ENCODE measurements around the gene ENC1.
A peak's percentile ranks its signal among the peaks of the same experiment; 100 is the strongest.

The ENC1 gene

DNA sequence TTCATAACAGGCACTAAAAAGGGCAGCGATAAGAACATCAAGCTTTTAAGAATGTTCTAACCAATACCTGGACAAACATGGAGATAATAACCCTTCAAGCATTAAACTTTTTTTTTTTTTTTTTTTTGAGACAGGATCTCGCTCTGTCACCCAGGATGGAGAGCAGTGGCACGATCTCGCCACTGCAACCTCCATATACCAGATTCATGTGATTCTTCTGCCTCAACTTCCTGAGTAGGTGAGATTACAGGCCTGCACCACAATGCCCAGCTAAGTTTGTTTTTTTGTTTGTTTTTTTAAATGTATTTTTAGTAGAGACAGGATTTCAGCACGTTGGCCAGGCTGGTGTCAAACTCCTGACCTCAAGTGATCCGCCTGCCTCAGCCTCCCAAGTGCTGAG lies 14.7 kb upstream of the ENC1 start:
- TF ChIP-seq, protein P1, sequence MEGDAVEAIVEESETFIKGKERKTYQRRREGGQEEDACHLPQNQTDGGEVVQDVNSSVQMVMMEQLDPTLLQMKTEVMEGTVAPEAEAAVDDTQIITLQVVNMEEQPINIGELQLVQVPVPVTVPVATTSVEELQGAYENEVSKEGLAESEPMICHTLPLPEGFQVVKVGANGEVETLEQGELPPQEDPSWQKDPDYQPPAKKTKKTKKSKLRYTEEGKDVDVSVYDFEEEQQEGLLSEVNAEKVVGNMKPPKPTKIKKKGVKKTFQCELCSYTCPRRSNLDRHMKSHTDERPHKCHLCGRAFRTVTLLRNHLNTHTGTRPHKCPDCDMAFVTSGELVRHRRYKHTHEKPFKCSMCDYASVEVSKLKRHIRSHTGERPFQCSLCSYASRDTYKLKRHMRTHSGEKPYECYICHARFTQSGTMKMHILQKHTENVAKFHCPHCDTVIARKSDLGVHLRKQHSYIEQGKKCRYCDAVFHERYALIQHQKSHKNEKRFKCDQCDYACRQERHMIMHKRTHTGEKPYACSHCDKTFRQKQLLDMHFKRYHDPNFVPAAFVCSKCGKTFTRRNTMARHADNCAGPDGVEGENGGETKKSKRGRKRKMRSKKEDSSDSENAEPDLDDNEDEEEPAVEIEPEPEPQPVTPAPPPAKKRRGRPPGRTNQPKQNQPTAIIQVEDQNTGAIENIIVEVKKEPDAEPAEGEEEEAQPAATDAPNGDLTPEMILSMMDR (conservative IDR thresholded peaks at IDR 0.05; ENCODE audit: low read depth, low read length), result no peak
- H3K4me3 ChIP-seq (ENCODE audit: low read depth, low read length), result no peak overlapping the region

DNA sequence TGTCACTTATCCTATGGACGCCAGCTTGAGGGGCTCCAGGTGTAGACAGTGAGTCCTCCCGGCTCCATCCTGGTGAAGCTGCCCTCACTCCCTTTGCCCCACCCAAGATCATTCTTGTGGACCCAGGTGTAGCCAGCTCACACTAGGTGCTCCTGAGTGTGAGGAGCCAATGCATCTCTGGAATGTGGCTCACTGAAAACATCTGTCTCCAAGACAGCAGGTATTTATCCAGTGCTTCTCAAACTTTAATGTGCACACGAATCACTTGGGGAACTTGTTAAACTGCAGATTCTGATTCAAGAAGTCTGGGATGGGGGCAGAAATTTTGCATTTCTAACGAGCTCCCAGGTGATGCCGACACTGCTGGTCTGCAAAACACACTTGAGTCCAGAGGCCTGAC lies 13.5 kb upstream of the ENC1 start:
- no peak overlapping the region for H3K4me3 ChIP-seq (ENCODE audit: low read depth, low read length)
- TF ChIP-seq, protein P1 (conservative IDR thresholded peaks at IDR 0.05; ENCODE audit: low read depth, low read length), result no peak
- DNase-seq (ENCODE audit: low read depth), result no peak

More for the DNA sequence above, 14.7 kb upstream of the ENC1 start:
- DNase-seq (ENCODE audit: low read depth), result no peak

DNA sequence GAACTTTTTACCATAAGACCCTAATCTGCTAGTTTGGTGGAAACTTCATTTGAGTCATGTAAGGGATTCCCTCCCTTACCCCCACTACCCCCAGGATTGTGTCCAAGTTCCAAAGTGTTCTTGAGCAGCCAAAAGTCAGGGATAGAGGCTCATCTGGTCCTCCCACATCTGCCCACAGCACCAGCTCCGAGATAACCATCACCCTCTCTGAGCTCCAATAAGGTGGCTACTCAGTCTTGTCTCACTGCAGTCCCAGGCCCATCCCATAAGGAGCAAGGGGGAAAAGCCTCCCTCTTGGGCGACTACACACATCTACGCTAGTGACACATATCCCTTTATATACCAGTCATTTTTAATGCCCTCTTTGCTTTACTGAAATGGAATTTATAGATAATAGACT lies 12.0 kb upstream of the ENC1 start:
- TF ChIP-seq, protein P1 (conservative IDR thresholded peaks at IDR 0.05; ENCODE audit: low read depth, low read length), result no peak
- no peak for DNase-seq (ENCODE audit: low read depth)
- H3K4me3 ChIP-seq (ENCODE audit: low read depth, low read length), result no peak overlapping the region

- no peak overlapping the region for H3K4me3 ChIP-seq (ENCODE audit: low read depth, low read length)
These were observed 11.2 kb upstream of the ENC1 start for GRCh38 chr5:74651710-74652109.

GRCh38 chr5:74649421-74649973 lies 9.0 kb upstream of the ENC1 start:
- TF ChIP-seq, protein P1 (conservative IDR thresholded peaks at IDR 0.05; ENCODE audit: low read depth, low read length), result no peak

More at GRCh38 chr5:74651710-74652109, 11.2 kb upstream of the ENC1 start:
- TF ChIP-seq, protein P1 (conservative IDR thresholded peaks at IDR 0.05; ENCODE audit: low read depth, low read length), result no peak
- DNase-seq (ENCODE audit: low read depth), result no peak

DNA sequence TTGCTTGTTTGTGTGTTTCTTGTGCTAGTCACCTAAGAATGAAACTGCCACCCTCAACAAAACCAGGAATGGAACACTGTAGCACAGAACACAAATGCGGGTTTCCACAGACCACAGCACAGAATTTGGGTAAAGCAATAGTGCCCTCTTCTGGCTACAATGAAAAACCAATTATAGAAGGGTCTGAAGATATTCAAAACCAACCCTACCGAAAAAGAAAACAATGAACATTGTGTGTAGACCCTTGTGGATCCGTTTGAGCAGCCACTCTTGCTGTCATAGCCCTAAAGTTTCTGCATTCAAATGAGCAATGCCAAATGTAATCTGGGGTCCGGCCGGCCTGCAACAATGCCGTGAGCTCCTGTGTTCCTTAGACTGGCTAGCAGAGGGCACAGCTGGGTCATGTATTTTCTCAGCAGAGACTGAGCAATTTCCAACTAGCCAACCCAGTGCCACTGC lies 8.3 kb upstream of the ENC1 start:
- peak; percentile 80 for DNase-seq (ENCODE audit: low read depth)
- H3K4me3 ChIP-seq (ENCODE audit: low read depth, low read length), result peak overlapping the region; percentile 26
- TF ChIP-seq, protein P1 (conservative IDR thresholded peaks at IDR 0.05; ENCODE audit: low read depth, low read length), result peak; percentile 75

More at GRCh38 chr5:74649421-74649973, 9.0 kb upstream of the ENC1 start:
- H3K4me3 ChIP-seq (ENCODE audit: low read depth, low read length), result no peak overlapping the region
- DNase-seq (ENCODE audit: low read depth), result no peak

GRCh38 chr5:74647096-74647495 lies 6.6 kb upstream of the ENC1 start:
- no peak overlapping the region for H3K4me3 ChIP-seq (ENCODE audit: low read depth, low read length)
- TF ChIP-seq, protein P1 (conservative IDR thresholded peaks at IDR 0.05; ENCODE audit: low read depth, low read length), result no peak

More at GRCh38 chr5:74647096-74647495, 6.6 kb upstream of the ENC1 start:
- no peak for DNase-seq (ENCODE audit: low read depth)

All from choroid plexus epithelial cell (primary cell).